Measurements from ENCODE around the gene FOXC1. TPM values are rescaled to one million over a fixed set of nuclear protein-coding genes. Genes with fewer than 3 reads are reported as not detected.

FOXC1 gene
- total and polyA plus RNA-seq, 2 of the 13 experiments (the other 11 are each of a cell fraction or from before 2014, with no cell fraction given), result 0.44 to 0.55 TPM

- no peak for TF ChIP-seq AHDC1 (CRISPR knock-in tag; IDR thresholded peaks at IDR 0.05; ENCODE audit: borderline replicate concordance)
- TF ChIP-seq RAD51 (IDR thresholded peaks at IDR 0.05; ENCODE audit: borderline replicate concordance), result no peak
- peak; percentile 83; the same call in 1 of the 2 replicates for TF ChIP-seq BCL3 (CRISPR knock-in tag; IDR thresholded peaks at IDR 0.05)
- TF ChIP-seq CBX2 (IDR thresholded peaks at IDR 0.05; ENCODE audit: low read depth, low read length), result 0 out of 2 replicates have a peak, but pooled peaks have one; percentile 9
- peak; percentile 70; the same call in 1 of the 2 replicates for TF ChIP-seq CBX2 (CRISPR knock-in tag; IDR thresholded peaks at IDR 0.05; ENCODE audit: low read depth)
- TF ChIP-seq MYNN (CRISPR knock-in tag; IDR thresholded peaks at IDR 0.05; ENCODE audit: low read depth), result peak; percentile 48; the same call in 1 of the 2 replicates
- TF ChIP-seq TAF15 (IDR thresholded peaks at IDR 0.05; ENCODE audit: low read depth, low read length, poor library complexity, severe bottlenecking), result peak; percentile 96
- no peak for TF ChIP-seq ZNF430 (CRISPR knock-in tag; IDR thresholded peaks at IDR 0.05)
- TF ChIP-seq ZNF839 (CRISPR knock-in tag; IDR thresholded peaks at IDR 0.05; ENCODE audit: borderline replicate concordance), result peak; percentile 69; the same call in 1 of the 2 replicates
- no peak for TF ChIP-seq ZFP36L2 (CRISPR knock-in tag; IDR thresholded peaks at IDR 0.05)
- TF ChIP-seq ZNF468 (CRISPR knock-in tag; IDR thresholded peaks at IDR 0.05), result no peak
- TF ChIP-seq ZNF724P (CRISPR knock-in tag; IDR thresholded peaks at IDR 0.05; ENCODE audit: borderline replicate concordance), result no peak
- no peak for TF ChIP-seq HOXA7 (CRISPR knock-in tag; IDR thresholded peaks at IDR 0.05)
- TF ChIP-seq SP140L (CRISPR knock-in tag; IDR thresholded peaks at IDR 0.05; ENCODE audit: borderline replicate concordance), result no peak
- TF ChIP-seq MAFK (conservative IDR thresholded peaks at IDR 0.05 in 1 of 2, IDR thresholded peaks at IDR 0.05 in 1 of 2; ENCODE audit: low read length in 2 of 2), result no peak
- TF ChIP-seq ZNF12 (CRISPR knock-in tag; IDR thresholded peaks at IDR 0.05), result no peak
- TF ChIP-seq ZBTB25 (CRISPR knock-in tag; IDR thresholded peaks at IDR 0.05), result no peak
- no peak for TF ChIP-seq ZNF552 (CRISPR knock-in tag; IDR thresholded peaks at IDR 0.05; ENCODE audit: borderline replicate concordance)
- TF ChIP-seq NR0B2 (CRISPR knock-in tag; IDR thresholded peaks at IDR 0.05), result peak; percentile 38; the same call in 1 of the 2 replicates
- peak; percentile 62; the same call in 1 of the 2 replicates for TF ChIP-seq ZNF782 (CRISPR knock-in tag; IDR thresholded peaks at IDR 0.05; ENCODE audit: borderline replicate concordance)
These were observed 5.3 kb upstream of the FOXC1 start (continued) for GRCh38 chr6:1604158-1605003.

Measured in HepG2 (cell line).